Ascending aorta (tissue), 2 donors: Measurements from ENCODE around the gene PPP2R5C. TPM values are rescaled to one million over a fixed set of nuclear protein-coding genes. Genes with fewer than 3 reads are reported as not detected.
"Not testable (repeated sequence)": the region's sequence is repeated elsewhere in the genome, so short reads cannot be mapped to it uniquely, and the experiment has no call there.

Source experiments
- DNase-seq, 2 donors: peaks; one replicate each; pipeline ENCODE4 v3.0.0-alpha.2; 2019; ENCODE audit warnings: low spot score in 2 of 2
- H3K27ac ChIP-seq, 2 donors: fragments of 200-600 bp; sonication (generic); one replicate each; pipeline ENCODE4 v1.5.1; 2016 to 2017; ENCODE audit warnings: mild to moderate bottlenecking in 1 of 2
- H3K27me3 ChIP-seq: fragments of 200-600 bp; sonication (generic); one replicate; pipeline ENCODE4 v1.5.1; 2017
- H3K36me3 ChIP-seq, 2 donors: fragments of 200-600 bp; sonication (generic); one replicate each; pipeline ENCODE4 v1.5.1; 2016
- H3K4me1 ChIP-seq, 2 donors: fragments of 200-600 bp; sonication (generic); one replicate each; pipeline ENCODE4 v1.5.1; 2016 to 2017; ENCODE audit warnings: mild to moderate bottlenecking in 1 of 2
- H3K4me3 ChIP-seq, 2 donors: fragments of 200-600 bp; sonication (generic); one replicate each; pipeline ENCODE4 v1.5.1; 2016 to 2017; ENCODE audit warnings: mild to moderate bottlenecking in 1 of 2
- H3K9me3 ChIP-seq, 2 donors: fragments of 200-600 bp; sonication (generic); one replicate each; pipeline ENCODE4 v1.5.1; 2016
- intact Hi-C: fragments of 100-400 bp; cut with DNase I; formaldehyde crosslinking; loops from one replicate; pipeline ENCODE4 v1.15.1; 2023
- total RNA-seq: library from RNA; depleted of rRNA; stranded (reverse); fragments of >200 nt; gene quantifications from one replicate; pipeline ENCODE4 v1.1.0, GENCODE V29; 2016
- TF ChIP-seq, protein P1 (sequence below), 3 experiments: fragments of 200-600 bp in 2 of 3; fragments of 450-650 bp in 1 of 3; sonication (generic) in 2 of 3; IDR thresholded peaks; one replicate each; pipeline ENCODE4 v1.5.1; 2016 to 2019; ENCODE audit warnings: antibody characterized with exemption in 3 of 3, mild to moderate bottlenecking in 1 of 3, moderate library complexity in 1 of 3

Gene PPP2R5C
- total RNA-seq, 1 donor from 2014 or later: 45.6 TPM

DNA sequence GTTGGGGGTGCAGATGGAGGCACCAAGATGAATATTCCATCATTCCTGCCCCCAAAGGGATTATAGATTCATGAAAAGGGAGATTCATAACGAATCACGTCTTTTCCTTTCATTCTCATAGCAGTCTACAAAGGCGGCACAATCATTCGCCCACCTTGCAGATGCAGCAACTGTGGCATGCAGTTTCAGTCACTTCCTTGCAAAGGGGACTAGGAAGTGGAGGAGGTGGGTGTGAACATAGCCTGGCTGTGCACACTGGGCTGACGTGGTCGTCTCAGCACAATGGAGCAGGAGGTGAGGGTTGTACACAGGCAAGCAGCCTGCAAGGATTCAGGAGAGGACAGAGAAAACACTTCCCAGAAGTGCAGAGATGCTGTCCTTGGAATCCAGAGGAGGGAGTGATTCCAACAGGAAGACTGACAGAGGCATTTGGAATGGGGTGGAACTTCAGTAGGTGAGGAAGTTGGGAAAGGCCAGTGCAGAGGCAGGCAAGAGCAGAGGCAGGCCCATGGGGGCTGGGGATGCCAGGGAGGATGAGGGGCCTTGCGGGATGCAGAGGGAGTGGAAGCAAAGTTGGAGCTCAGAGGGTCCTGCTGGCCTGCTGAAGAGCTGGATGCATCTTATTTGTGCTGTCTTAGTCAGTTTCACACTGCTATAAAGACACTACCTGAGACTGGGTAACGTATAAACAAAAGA lies 21.9 kb upstream of the PPP2R5C start:
- Histone ChIP-seq H3K4me3 (no peak overlapping the region), H3K4me1 (no peaks in the 10 kb centered on the region), H3K27me3 (no peaks in the 10 kb centered on the region), H3K27ac (no peak overlapping the region), H3K9me3 (no peaks in the 10 kb centered on the region), H3K36me3 (no peaks in the 10 kb centered on the region)
- intact Hi-C loops: no loop called here
- TF ChIP-seq, protein P1, sequence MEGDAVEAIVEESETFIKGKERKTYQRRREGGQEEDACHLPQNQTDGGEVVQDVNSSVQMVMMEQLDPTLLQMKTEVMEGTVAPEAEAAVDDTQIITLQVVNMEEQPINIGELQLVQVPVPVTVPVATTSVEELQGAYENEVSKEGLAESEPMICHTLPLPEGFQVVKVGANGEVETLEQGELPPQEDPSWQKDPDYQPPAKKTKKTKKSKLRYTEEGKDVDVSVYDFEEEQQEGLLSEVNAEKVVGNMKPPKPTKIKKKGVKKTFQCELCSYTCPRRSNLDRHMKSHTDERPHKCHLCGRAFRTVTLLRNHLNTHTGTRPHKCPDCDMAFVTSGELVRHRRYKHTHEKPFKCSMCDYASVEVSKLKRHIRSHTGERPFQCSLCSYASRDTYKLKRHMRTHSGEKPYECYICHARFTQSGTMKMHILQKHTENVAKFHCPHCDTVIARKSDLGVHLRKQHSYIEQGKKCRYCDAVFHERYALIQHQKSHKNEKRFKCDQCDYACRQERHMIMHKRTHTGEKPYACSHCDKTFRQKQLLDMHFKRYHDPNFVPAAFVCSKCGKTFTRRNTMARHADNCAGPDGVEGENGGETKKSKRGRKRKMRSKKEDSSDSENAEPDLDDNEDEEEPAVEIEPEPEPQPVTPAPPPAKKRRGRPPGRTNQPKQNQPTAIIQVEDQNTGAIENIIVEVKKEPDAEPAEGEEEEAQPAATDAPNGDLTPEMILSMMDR (IDR thresholded peaks at IDR 0.05): no peak
- no peak for DNase-seq

DNA sequence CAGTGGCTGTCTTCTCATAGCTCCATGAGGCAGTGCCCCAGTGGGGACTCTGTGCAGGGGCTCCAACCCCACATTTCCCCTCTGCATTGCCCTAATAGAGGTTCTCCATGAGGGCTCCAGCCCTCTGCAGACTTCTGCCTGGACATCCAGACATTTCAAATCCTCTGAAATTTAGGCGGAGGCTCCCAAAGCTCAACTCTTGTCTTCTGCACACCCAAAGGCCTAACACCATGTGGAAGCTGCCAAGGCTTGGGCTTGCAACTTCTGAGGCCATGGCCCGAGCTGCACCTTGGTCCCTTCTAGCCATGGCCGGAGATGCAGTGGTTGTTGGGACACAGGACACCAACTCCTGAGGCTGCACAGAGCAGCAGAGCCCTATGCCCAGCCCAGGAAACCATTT lies 20.5 kb upstream of the PPP2R5C start:
- TF ChIP-seq, protein P1 (IDR thresholded peaks at IDR 0.05): no peak
- Histone ChIP-seq H3K9me3 (no peaks in the 10 kb centered on the region), H3K27ac (no peak overlapping the region), H3K4me1 (no peaks in the 10 kb centered on the region), H3K4me3 (no peak overlapping the region), H3K27me3 (no peaks in the 10 kb centered on the region), H3K36me3 (no peaks in the 10 kb centered on the region)
- intact Hi-C loops: no loop called here
- DNase-seq: no peak

DNA sequence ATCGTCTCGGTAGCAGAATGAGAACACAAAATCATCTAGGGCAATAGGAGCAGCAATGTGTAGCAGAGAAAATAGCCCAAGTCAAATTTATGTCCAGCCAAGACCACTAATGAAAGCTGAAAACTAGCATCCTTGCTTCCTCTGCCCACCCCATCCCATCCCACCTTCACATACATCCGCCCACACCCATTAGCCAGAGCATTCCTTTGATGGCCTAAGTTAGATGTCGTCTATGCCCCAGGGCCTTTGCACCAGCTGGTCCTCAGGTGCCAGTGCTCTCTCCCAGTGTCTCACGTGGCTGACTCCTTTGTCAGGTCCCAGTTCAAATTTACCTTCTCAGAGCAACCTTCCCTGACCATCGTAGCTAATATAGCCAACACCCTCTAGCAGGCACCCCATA lies 17.8 kb upstream of the PPP2R5C start:
- DNase-seq: no peak
- Histone ChIP-seq H3K36me3 (no peaks in the 10 kb centered on the region), H3K4me1 (no peaks in the 10 kb centered on the region), H3K27me3 (no peaks in the 10 kb centered on the region), H3K9me3 (no peaks in the 10 kb centered on the region), H3K4me3 (no peak overlapping the region), H3K27ac (no peak overlapping the region)
- TF ChIP-seq, protein P1 (IDR thresholded peaks at IDR 0.05): no peak
- intact Hi-C loops: no loop called here

DNA sequence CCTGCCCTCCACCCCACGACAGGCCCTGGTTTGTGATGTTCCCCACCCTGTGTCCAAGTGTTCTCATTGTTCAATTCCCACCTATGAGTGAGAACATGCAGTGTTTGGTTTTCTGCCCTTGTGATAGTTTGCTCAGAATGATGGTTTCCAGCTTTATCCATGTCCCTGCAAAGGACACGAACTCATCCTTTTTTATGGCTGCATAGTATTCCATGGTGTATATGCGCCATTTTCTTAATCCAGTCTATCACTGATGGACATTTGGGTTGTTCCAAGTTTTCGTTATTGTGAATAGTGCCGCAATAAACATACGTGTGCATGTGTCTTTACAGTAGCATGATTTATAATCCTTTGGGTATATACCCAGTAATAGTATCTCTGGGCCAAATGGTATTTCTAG lies 17.1 kb upstream of the PPP2R5C start:
- H3K36me3 ChIP-seq, intact Hi-C loops, H3K27ac ChIP-seq, H3K4me1 ChIP-seq, H3K27me3 ChIP-seq, H3K4me3 ChIP-seq, H3K9me3 ChIP-seq, DNase-seq: not testable (repeated sequence)

DNA sequence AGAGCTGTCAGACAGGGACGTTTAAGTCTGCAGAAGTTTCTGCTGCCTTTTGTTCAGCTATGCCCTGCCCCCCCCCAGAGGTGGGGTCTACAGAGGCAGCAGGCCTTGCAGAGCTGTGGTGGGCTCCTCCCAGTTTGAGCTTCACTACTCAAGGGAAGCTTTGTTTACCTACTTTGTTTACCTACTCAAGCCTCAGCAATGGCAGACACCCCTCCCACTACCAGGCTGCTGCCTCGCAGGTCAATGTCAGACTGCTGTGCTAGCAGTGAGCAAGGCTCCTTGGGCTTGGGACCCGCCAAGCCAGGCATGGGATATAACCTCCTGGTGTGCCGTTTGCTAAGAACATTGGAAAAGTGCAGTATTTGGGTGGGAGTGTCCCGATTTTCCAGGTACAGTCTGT lies 11.8 kb upstream of the PPP2R5C start:
- intact Hi-C loops, DNase-seq, H3K9me3 ChIP-seq, H3K36me3 ChIP-seq, H3K4me3 ChIP-seq, H3K27ac ChIP-seq, H3K4me1 ChIP-seq, H3K27me3 ChIP-seq: not testable (repeated sequence)

DNA sequence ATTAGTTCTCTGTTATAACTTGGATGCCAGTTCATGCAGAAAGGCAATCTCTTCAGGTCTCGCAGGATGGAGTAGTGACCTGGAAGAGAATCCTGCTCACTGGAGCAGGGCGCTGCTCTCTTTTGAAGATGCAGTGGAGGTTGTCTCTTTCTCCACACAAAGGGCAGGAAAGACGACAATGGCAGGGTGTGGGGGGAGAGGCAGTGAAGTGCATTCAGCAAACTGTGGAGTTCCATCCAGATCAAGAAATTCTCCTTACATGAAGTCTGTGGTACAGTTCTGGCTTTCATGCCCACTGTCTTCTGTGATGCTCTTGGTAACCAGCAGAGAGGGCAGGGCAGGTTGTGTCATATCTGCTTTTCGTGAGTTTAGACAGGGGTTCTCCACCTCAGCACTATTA lies 6.6 kb upstream of the PPP2R5C start:
- no peaks in the 10 kb centered on the region for H3K9me3 ChIP-seq
- H3K27ac ChIP-seq: no peak overlapping the region
- TF ChIP-seq, protein P1 (IDR thresholded peaks at IDR 0.05): no peak
- intact Hi-C loops: no loop called here
- DNase-seq: no peak
- no peaks in the 10 kb centered on the region for H3K4me1 ChIP-seq
- no peak overlapping the region for H3K4me3 ChIP-seq
- no peaks in the 10 kb centered on the region for H3K36me3 ChIP-seq
- no peaks in the 10 kb centered on the region for H3K27me3 ChIP-seq
